ENCODE measurements around the gene FGF23.

FGF23 gene

DNA sequence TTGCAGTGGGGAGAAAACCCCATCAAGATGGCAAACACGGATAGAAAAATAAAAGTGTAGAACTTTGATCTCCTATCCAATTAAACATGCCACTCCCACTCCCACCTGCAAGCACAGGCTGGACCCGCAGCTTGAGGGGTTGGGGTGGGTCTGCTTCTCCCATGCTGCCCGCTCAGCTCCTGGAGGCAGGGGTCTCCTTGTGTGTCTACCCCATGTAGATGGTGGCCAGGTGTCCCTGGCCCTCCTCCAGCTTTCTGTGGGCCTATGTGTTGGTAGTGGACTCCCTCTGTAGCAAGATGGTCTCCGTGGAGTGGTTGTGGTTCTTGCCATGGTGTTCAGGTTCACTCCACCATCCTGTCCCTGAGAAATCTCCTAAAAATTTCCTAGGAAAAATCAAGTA, 23.5 kb upstream of the FGF23 start:
- no peak overlapping the region for H3K4me3 ChIP-seq (ENCODE audit: low read depth, low read length)
- no peak for DNase-seq (ENCODE audit: low read depth)

DNA sequence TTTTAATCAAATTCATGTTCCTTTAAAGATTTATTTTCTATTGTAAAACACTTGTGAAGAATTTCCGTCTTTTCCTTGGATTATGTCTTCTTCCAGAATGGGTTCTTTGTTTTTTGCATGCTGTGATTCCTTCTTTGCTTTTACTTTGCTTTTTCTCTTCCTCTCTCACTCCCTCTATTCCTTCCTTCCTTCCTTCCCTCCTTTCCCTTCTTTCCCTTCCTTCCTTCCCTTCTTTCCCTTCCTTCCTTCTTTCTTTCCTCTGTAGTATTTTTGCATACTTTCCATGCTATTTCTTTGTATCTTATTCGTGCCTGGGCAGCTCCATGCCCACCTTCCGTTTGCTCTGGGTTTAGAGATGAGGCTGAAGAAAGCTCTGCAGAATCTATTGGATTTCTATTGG, 21.6 kb upstream of the FGF23 start:
- TF ChIP-seq, protein P1, sequence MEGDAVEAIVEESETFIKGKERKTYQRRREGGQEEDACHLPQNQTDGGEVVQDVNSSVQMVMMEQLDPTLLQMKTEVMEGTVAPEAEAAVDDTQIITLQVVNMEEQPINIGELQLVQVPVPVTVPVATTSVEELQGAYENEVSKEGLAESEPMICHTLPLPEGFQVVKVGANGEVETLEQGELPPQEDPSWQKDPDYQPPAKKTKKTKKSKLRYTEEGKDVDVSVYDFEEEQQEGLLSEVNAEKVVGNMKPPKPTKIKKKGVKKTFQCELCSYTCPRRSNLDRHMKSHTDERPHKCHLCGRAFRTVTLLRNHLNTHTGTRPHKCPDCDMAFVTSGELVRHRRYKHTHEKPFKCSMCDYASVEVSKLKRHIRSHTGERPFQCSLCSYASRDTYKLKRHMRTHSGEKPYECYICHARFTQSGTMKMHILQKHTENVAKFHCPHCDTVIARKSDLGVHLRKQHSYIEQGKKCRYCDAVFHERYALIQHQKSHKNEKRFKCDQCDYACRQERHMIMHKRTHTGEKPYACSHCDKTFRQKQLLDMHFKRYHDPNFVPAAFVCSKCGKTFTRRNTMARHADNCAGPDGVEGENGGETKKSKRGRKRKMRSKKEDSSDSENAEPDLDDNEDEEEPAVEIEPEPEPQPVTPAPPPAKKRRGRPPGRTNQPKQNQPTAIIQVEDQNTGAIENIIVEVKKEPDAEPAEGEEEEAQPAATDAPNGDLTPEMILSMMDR (IDR thresholded peaks at IDR 0.05; ENCODE audit: low read depth, low read length, missing control alignments): no peak
- no peak overlapping the region for H3K4me3 ChIP-seq (ENCODE audit: low read depth, low read length)
- DNase-seq (ENCODE audit: low read depth): no peak
- in situ Hi-C loops (cut with HindIII; ENCODE audit: low sequenced_read_pairs): loop anchor here (5.0 kb wide), 1 partner anchor 34 kb away; no protein-coding TSS in a partner anchor

More for the DNA sequence above, 23.5 kb upstream of the FGF23 start:
- in situ Hi-C loops (cut with HindIII; ENCODE audit: low sequenced_read_pairs): loop anchor here (5.0 kb wide), 1 partner anchor 36 kb away; no protein-coding TSS in a partner anchor
- TF ChIP-seq, protein P1 (IDR thresholded peaks at IDR 0.05; ENCODE audit: low read depth, low read length, missing control alignments): no peak

DNA sequence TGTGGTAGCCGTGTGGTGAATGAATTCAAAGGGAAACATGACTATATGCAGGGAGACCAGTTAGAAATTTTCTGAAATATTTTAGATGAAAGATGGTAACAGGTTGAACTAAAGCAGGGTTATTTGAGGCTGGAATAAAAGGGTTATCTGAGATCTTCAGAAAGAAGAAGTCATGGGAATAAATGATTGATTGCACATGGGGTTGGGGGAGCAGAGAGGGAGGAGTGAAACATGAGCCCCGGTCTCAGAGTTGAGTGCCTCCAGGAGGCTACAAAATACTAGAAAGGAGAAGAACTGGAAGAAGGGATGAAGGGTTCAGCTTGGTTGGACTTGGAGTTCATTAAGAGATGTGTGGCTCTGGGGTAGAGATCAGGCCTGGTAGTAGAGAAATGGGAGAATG, 16.3 kb upstream of the FGF23 start:
- H3K4me3 ChIP-seq (ENCODE audit: low read depth, low read length): no peak overlapping the region
- in situ Hi-C loops (cut with HindIII; ENCODE audit: low sequenced_read_pairs): no loop called here

DNA sequence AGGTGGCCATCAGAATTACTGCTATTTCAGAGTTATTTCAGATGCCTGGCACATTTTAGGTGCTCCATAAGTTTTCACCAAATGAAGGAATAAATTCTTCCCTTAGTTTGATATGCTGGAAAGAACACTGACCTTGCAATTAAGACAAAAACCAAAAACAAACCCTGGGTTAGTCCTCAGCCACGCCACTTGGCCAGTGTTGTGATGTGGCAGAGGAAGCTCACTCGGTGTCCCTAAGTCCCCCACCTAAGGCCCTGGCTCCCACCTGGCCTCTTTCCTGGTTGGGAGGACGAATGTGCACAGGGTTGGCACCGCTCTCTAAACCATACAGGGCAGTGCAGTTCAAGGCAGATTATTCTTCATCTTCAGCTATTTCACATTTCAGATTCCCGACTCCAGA, 13.7 kb upstream of the FGF23 start:
- DNase-seq (ENCODE audit: low read depth): no peak
- H3K4me3 ChIP-seq (ENCODE audit: low read depth, low read length): no peak overlapping the region
- TF ChIP-seq, protein P1 (IDR thresholded peaks at IDR 0.05; ENCODE audit: low read depth, low read length, missing control alignments): no peak
- in situ Hi-C loops (cut with HindIII; ENCODE audit: low sequenced_read_pairs): no loop called here

More for the DNA sequence above, 16.3 kb upstream of the FGF23 start:
- TF ChIP-seq, protein P1 (IDR thresholded peaks at IDR 0.05; ENCODE audit: low read depth, low read length, missing control alignments): no peak
- DNase-seq (ENCODE audit: low read depth): no peak

DNA sequence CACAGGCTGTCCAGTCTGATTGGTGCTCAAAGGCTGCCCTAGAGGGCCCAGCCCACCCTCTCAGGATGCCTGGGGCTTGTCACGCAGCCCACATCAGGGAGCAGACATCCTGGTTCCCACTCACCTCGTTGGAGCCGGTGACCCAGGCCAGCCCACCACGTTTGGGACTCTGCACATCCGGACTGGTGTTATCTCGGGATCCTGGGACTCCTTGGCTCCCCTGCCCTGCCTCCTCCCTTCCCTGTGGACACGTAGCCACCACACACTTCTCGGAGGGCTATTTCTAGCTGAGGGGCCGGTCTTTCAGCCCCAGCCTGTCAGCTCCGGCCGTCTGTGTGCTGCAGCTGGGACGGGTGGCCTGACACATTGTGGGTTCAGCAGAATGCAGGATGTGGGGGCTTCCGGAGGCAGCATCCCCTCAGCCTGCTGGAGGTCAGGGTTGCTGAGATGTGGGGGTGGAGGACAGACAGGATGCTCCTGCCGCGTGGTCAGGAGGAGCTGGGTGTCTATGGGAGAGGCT, 12.8 kb upstream of the FGF23 start:
- no peak for DNase-seq (ENCODE audit: low read depth)
- TF ChIP-seq, protein P1 (IDR thresholded peaks at IDR 0.05; ENCODE audit: low read depth, low read length, missing control alignments): no peak
- in situ Hi-C loops (cut with HindIII; ENCODE audit: low sequenced_read_pairs): no loop called here
- no peak overlapping the region for H3K4me3 ChIP-seq (ENCODE audit: low read depth, low read length)

DNA sequence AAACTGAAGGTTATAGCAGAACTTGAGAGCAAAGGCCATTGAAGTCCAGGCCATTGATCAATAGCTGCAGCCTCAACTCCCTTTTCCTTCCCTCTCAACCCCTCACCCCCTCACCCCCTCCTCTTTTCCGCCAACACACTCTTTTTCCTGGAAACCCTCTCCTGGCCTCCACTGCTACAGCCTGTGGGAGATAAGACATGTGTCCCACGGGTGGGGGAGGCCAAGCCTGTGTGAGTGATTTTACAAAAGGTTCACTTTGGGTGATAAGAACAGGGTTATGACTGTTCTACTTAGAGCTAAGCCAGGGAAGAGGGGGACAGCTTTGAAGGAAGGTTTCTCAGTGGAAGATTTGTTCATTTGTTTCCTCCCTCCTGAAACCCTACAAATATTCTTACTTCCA, 9.2 kb upstream of the FGF23 start:
- TF ChIP-seq, protein P1 (IDR thresholded peaks at IDR 0.05; ENCODE audit: low read depth, low read length, missing control alignments): no peak
- in situ Hi-C loops (cut with HindIII; ENCODE audit: low sequenced_read_pairs): no loop called here
- no peak for DNase-seq (ENCODE audit: low read depth)
- no peak overlapping the region for H3K4me3 ChIP-seq (ENCODE audit: low read depth, low read length)
